Measurements from ENCODE around the gene PANK1.

PANK1 gene

DNA sequence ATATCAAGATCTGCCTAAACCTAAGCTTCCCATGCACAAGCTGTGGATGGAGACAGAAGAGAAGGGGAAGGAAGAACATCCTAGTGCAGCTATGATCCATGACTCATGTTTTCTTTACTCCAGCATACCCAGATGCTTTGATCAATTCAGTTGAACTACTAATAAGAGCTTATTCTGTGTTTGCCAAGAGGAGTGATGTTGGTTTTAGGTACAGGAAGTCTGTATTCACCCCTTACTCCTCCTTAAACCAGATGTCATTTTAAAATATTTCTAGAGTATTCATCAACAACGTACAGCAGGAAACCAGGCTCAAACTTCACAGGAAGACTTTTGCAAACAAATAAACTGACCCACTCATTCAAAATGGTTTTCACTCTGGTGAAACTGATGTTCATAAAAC, 29.2 kb downstream of the PANK1 start:
- no peak for TF ChIP-seq GATA2 (IDR thresholded peaks at IDR 0.05; ENCODE audit: low read depth, low read length)
- TF ChIP-seq GATA3 (IDR thresholded peaks at IDR 0.05; ENCODE audit: low read depth, low read length), result no peak

DNA sequence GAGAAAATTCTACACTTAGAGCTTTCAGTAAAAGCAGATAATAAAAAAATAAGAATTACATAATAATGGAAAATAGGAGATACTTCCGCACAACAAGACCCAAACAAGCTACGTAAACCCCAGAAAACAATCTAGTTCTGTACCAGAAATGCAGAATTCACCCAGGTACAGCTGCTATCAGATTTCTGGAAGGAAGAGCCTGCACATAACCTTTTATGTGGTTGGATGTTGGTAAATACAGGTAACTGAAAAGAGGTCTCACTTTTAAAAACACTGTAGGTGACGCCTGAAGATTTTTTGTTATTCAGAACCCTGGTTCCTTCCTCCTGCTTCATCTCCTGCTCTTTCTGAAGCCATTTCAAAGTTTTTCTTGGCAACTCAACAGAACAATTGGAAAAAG, 29.9 kb downstream of the PANK1 start:
- no peak for TF ChIP-seq GATA2 (IDR thresholded peaks at IDR 0.05; ENCODE audit: low read depth, low read length)
- no peak for TF ChIP-seq GATA3 (IDR thresholded peaks at IDR 0.05; ENCODE audit: low read depth, low read length)

DNA sequence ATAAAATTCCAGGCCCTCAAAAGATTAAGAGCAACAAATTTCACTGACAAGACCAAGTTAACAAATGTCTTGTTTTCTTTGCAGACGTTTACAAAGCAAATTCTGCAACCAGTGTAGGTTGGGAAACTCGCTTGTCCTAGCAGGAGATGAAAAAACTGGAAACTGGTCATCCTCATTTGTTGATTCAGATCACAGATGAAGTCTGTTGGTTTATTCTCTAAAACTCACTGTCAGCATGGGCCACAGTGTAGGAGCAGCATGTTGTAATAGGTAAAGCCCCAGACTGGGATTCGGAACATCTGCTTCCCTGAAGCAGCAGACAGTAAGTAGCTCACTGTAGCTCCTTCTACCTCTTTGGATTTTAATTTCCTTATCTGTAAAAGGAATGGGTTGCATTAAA, 31.5 kb downstream of the PANK1 start:
- TF ChIP-seq GATA2 (IDR thresholded peaks at IDR 0.05; ENCODE audit: low read depth, low read length) (no peak), GATA3 (IDR thresholded peaks at IDR 0.05; ENCODE audit: low read depth, low read length) (no peak)

DNA sequence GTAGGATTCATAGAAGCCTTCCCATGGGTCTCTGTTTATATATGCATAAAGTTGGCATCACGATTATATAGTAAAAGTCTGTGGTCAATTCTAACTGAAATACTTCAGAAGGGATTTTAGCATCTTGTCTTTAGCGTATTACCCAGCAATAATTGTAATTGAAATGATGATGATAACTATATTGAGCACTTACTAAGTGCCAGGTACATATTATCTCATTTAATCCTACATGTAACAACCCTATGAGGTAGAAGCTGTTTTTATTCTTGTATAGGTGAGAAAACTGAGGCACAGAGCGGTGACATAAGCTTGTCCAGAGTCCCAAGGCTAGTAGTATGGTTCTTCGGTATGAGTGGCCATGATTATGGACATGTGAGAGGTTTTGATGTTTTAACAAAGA, 33.8 kb downstream of the PANK1 start:
- TF ChIP-seq GATA3 (IDR thresholded peaks at IDR 0.05; ENCODE audit: low read depth, low read length) (no peak), GATA2 (IDR thresholded peaks at IDR 0.05; ENCODE audit: low read depth, low read length) (no peak)

DNA sequence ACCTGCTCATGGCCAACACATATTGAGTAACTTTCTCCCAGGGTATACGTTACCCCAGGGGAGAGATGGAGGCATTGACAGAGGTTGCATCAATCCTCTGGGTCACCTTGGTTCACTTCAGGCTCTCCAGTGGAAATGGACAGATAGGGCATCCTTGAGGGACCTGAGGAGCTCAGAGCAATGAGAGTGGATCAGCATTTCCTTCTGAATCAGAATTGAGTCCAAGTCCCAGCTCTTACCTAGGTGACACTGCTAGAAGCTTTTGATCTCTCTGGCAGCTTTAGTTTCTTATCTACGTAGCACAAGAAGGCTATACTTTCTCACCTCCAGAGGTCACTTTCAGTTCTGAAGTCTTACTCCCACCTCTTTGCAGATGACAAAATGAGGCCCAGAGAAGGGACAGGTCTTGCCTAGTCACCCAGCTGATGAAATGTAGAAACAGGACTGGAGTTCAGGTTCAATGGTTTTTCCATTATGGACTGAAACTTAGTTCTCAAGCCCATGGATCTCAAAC, 35.2 kb downstream of the PANK1 start:
- TF ChIP-seq GATA3 (IDR thresholded peaks at IDR 0.05; ENCODE audit: low read depth, low read length) (no peak), GATA2 (IDR thresholded peaks at IDR 0.05; ENCODE audit: low read depth, low read length) (no peak)

DNA sequence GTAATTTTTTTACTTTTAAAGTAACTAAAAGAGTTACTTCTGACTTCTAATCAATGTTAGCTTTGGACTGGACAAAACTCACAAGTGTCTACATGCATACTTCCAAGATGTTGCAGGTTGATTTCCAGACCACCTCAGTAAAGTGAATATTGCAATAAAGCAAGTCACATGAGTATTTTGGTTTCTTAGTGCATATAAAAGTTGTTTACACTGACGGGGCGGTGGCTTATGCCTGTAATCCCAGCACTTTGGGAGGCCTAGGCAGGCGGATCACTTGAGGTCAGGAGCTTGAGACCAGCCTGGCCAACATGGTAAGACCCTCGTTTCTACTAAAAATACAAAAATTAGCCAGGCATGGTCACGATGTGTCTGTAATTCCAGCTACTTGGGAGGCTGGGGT, 40.8 kb downstream of the PANK1 start:
- TF ChIP-seq GATA2 (IDR thresholded peaks at IDR 0.05; ENCODE audit: low read depth, low read length) (no peak), GATA3 (IDR thresholded peaks at IDR 0.05; ENCODE audit: low read depth, low read length) (no peak)

DNA sequence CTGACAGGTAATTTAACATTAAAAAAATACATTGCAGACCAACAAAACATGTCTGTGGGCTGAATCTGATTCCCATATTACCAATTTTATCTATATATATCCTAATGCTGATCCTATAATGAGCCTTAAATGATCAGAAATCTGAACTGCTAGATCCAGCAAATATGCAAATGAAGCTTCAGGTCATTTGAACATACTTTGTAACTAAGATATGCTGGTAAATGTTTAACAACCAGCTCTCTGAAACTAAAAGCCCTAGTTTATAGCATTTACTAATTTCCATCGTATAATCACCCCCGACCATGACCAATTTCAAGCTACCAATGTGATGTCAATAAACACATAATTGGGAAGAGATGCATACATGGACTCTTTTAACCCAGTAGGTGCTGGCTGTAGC, 42.1 kb downstream of the PANK1 start:
- TF ChIP-seq GATA2 (IDR thresholded peaks at IDR 0.05; ENCODE audit: low read depth, low read length) (no peak), GATA3 (IDR thresholded peaks at IDR 0.05; ENCODE audit: low read depth, low read length) (no peak)

DNA sequence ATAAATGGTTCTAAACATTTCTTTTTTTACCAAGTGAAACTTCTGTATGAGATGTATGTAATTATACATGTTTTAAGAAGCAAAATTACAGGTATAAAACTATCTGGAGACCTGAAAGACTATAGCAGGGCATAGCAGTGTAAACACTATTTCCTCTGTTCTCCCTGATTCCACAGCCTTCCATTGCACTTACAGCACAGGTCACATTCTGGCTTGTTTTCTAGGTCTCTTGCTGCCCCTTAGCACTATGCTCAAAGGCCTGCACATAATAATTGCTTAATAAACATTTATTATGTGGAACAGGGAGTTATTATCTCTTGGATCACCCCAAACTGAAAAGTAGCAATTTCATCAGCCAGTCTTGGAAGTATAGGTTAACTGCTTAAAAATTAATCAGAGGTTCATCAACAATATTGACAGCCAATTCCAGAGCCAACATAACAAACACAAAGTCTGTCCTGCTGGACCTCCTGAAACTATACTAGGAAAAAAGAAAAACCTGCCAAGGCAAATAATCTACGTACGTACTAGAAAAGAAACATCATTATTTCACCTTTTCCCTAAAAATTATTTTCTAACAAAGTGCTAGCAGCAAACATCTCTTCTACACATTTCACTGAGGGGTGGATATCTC, 43.2 kb downstream of the PANK1 start:
- no peak for TF ChIP-seq GATA2 (IDR thresholded peaks at IDR 0.05; ENCODE audit: low read depth, low read length)
- TF ChIP-seq GATA3 (IDR thresholded peaks at IDR 0.05; ENCODE audit: low read depth, low read length), result no peak

DNA sequence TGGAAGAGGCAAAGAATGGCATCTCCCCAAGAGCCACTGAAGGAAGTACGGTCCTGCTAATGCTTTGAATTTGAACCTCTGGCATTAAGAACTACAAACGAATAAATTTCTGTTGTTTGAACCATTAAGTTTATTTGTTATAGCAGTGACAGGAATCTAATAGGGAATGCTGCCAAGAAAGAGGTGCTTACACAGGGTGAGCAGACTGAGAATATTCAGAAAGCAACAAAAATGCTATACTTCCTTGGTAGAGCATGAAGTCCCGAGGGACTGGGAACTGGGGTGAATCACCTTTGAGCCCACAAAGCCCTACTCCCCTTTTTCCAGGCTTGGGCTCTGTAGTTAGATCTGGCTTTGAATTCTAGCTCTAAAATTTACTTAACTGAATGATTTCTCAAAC, 45.0 kb downstream of the PANK1 start:
- TF ChIP-seq GATA3 (IDR thresholded peaks at IDR 0.05; ENCODE audit: low read depth, low read length) (no peak), GATA2 (IDR thresholded peaks at IDR 0.05; ENCODE audit: low read depth, low read length) (no peak)

DNA sequence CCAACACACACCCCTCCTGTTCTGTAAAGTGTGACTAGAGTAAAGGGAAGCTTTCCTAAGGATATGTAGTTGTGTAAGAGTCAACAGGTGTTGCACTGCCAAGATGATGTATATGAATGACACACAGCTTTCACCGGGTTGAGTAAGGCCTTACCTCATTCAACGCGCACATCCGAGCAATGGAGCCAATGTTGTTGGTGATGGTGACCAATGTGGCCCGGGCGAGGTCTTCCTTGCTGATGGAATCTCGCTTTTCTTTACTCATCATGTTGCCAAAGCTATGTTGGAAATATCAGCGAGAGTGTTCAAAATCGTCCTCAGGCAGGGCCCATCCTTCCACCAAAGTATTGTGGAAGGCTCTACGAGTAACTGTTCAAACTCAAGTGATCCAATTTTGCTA, 52.0 kb downstream of the PANK1 start:
- TF ChIP-seq GATA3 (IDR thresholded peaks at IDR 0.05; ENCODE audit: low read depth, low read length), result no peak

DNA sequence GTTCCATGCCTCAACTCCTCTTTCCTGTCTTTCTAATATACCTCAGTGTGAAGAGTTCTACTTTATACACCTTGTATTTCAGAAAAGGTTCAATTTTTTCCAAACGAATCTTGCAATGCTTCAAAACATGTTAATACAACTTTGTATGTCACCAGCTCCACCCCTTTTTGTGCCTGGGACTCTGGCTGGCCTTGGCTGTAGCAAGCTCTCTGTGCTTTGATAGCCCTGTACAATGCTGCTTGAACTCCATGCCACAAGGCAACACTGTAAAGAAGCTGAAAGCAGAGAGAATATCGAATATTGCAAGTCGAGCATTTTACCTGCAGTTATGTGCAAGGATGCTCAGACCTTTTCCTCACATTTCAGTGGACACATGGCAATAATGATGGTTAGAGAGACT, 52.5 kb downstream of the PANK1 start:
- TF ChIP-seq GATA2 (IDR thresholded peaks at IDR 0.05; ENCODE audit: low read depth, low read length) (no peak), GATA3 (IDR thresholded peaks at IDR 0.05; ENCODE audit: low read depth, low read length) (no peak)

DNA sequence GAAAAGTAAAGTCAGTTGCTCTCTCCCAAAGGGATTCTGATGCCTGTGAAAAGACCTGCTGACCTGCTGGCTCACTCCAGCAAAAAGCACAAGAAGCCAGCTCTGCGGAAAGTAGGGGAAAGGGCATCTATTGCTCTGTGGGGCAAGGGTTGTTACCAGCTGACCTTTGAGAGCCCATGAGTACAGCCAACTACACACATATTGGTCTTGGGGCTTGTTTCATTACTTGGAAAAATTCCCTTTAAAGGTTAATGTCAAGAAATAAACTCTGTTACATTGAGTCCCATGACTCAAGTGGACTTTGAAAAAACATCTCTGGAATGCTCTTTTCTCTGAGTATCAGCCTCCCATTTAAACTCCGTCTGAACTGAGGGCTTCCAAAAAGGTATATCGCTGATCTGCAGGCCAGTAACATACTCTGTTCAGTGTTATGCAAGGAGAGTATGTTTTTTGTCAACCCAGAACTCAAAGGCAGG, 53.2 kb downstream of the PANK1 start:
- TF ChIP-seq GATA2 (IDR thresholded peaks at IDR 0.05; ENCODE audit: low read depth, low read length) (no peak), GATA3 (IDR thresholded peaks at IDR 0.05; ENCODE audit: low read depth, low read length) (no peak)

DNA sequence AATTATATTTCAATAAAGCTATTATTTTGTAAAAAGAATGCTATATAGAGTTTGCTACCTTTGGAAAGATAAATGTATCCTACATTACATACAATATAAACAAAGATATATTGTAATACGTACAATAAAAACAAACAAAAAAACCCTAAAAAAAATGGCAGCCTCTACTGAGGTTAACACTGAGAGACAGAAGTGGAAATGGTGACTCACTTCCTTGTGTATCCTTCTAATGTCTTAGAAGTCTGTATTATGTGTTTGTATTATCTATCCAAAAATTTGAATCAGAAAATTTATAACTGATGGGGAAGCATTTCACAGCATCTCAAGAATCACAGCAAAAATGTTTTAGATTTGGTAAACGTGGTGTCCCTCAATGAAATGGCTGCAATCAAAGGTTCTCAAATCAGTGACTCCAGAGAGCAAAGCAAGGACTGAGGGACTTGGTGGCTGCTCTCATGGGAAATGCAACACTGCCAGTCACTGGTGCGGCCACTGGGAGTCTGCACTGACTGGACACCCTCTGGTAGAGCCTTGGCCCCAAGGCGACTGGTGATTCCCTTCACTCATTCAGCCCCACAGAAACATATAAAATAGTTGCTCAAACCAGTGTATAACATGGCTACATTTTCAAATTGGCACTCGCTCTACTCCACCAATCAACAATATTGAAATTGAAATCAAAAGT, 53.8 kb downstream of the PANK1 start:
- TF ChIP-seq GATA2 (IDR thresholded peaks at IDR 0.05; ENCODE audit: low read depth, low read length) (no peak), GATA3 (IDR thresholded peaks at IDR 0.05; ENCODE audit: low read depth, low read length) (no peak)

DNA sequence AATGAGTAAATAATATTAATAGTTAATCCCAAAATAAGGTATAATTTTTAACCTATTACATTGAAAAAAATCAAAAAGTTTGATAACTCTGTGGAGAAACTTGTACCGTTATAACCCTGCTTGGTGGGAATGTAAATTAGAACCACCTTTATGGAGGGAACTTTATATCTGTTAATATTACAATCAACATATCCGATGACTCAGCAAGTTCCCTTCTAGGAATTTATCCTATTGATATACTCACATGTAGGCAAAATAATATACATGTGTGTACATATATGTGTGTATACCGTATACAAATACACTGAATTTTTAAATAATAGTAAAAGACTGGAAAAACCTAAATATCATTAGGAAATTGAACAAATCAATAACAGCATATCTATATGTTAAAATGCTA, 54.7 kb downstream of the PANK1 start:
- TF ChIP-seq GATA2 (IDR thresholded peaks at IDR 0.05; ENCODE audit: low read depth, low read length) (no peak), GATA3 (IDR thresholded peaks at IDR 0.05; ENCODE audit: low read depth, low read length) (no peak)

DNA sequence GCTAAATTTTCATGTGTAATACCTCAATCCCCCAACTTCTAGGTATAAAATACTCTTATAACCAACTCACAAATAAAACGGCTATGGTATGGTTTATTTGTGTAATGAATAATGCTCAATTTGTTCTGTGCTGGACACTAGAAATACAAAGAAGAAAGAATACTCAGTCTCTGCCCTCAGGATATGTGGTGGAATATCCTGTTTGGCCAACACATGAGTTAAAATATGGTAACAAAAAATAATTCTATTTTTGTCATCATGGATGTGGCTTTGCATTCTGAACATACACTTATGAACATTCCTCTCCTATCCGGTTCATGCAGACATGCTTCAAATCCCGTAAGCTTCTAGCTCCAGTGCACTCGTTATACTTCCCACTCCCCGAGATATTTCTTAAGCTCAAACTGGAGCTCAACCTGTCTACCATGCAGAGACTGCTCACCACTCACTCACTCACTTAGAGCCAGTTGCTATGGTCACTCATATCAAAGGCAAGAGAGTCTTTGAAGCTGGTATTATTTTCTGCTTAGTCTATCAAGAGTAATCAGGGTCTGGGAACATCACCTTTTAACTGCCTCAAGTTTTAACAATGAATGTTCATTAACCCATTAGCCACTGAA, 55.8 kb downstream of the PANK1 start:
- TF ChIP-seq GATA2 (IDR thresholded peaks at IDR 0.05; ENCODE audit: low read depth, low read length), result no peak

All from SH-SY5Y (cell line).